Measurements from ENCODE around the gene GLTP. TPM values are rescaled to one million over a fixed set of nuclear protein-coding genes. Genes with fewer than 3 reads are reported as not detected.

The GLTP gene
- total RNA-seq, 4 donors from 2014 or later = 18.3 to 34.0 (median 22.4) TPM

GRCh38 chr12:109827566-109828550 is 52.5 kb downstream of the GLTP start:
- peaks cover 9 to 18% (median 12%) of the 10 kb centered on the region in 3 donors for H3K27me3 ChIP-seq
- no peaks in the 10 kb centered on the region for H3K36me3 ChIP-seq
- H3K27ac ChIP-seq = no peak overlapping the region
- intact Hi-C loops (cut with DNase I; ENCODE audit: low total_unique reads) (no loop called here), in situ Hi-C loops (cut with MboI; ENCODE audit: low sequenced_read_pairs in 4 of 4) (no loop called here)
- DNase-seq = peak; percentile 38 to 45
- no peaks in the 10 kb centered on the region for H3K9me3 ChIP-seq
- TF ChIP-seq POLR2A (IDR thresholded peaks at IDR 0.05) (no peak), CTCF (IDR thresholded peaks at IDR 0.05 in 4 of 5, conservative IDR thresholded peaks at IDR 0.05 in 1 of 5) (no peak)
- H3K4me1 ChIP-seq = peaks cover 0 to 3% of the 10 kb centered on the region in 2 donors
- no peak overlapping the region for H3K4me3 ChIP-seq
- ATAC-seq = peak in 1 of 2 donors; percentile 30

- no peak for DNase-seq
- Histone ChIP-seq H3K36me3 (no peaks in the 10 kb centered on the region), H3K27ac (no peak overlapping the region), H3K4me3 (no peak overlapping the region), H3K27me3 (peaks cover 3 to 10% (median 4%) of the 10 kb centered on the region in 3 donors), H3K9me3 (no peaks in the 10 kb centered on the region), H3K4me1 (peaks cover 0 to 6% of the 10 kb centered on the region in 2 donors)
- intact Hi-C loops (cut with DNase I; ENCODE audit: low total_unique reads) = no loop called here
- TF ChIP-seq CTCF (IDR thresholded peaks at IDR 0.05 in 4 of 5, conservative IDR thresholded peaks at IDR 0.05 in 1 of 5) (no peak), POLR2A (IDR thresholded peaks at IDR 0.05) (no peak)
- in situ Hi-C loops (cut with MboI; ENCODE audit: low sequenced_read_pairs in 4 of 4) = no loop called here
- no peak for ATAC-seq
Measured at GRCh38 chr12:109827080-109827479, 53.3 kb downstream of the GLTP start.

DNA sequence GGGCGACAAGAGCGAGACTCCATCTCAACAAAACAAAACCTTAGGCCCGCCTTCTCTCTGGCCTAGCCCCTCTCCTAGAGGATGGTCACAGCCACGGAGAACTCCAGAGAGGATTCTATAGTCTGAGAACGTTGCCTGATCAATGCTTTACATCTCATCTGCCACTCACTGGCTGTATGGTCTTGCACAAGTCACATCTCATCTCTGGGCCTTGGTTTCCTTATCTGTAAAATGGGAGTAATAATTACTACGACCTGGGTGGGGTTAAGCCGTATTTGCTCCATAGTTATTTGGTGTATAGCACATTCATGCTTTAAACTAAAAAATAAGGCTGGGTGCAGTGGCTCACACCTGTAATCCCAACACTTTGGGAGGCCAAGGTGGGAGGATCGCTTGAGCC is 55.6 kb downstream of the GLTP start:
- no peak overlapping the region for H3K4me3 ChIP-seq
- no peak for ATAC-seq
- H3K36me3 ChIP-seq = no peaks in the 10 kb centered on the region
- H3K27ac ChIP-seq = no peak overlapping the region
- no peak for DNase-seq
- H3K4me1 ChIP-seq = peaks cover 0 to 6% of the 10 kb centered on the region in 2 donors
- H3K27me3 ChIP-seq = no peaks in the 10 kb centered on the region
- intact Hi-C loops (cut with DNase I; ENCODE audit: low total_unique reads) (no loop called here), in situ Hi-C loops (cut with MboI; ENCODE audit: low sequenced_read_pairs in 4 of 4) (no loop called here)
- TF ChIP-seq CTCF (IDR thresholded peaks at IDR 0.05 in 4 of 5, conservative IDR thresholded peaks at IDR 0.05 in 1 of 5) (no peak), POLR2A (IDR thresholded peaks at IDR 0.05) (no peak)
- no peaks in the 10 kb centered on the region for H3K9me3 ChIP-seq

DNA sequence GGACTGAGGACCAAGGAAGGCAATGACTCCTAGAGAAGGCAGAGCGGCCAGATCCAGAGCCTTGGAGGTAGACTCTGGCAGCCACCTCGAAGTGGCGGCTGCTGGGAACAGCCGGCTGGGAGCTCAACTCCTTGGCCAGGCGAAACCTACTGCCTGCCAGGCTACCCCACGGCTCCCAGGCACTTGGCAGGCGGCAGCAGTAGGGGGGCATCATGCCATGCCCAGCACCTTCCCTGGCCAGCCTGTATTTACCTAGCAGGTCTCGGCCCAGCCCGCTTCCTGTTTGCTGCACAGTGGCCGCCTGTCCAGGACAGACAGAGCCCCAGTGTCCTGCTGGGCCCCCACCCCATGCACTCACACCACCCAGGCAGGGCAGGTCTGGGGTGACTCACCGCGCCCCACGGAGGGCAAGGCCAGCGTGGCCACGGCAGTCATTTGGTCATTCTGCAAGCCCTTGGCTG is 57.4 kb downstream of the GLTP start:
- TF ChIP-seq POLR2A (IDR thresholded peaks at IDR 0.05) (no peak), CTCF (IDR thresholded peaks at IDR 0.05 in 4 of 5, conservative IDR thresholded peaks at IDR 0.05 in 1 of 5) (no peak)
- ATAC-seq = peak in 1 of 2 donors; percentile 14
- in situ Hi-C loops (cut with MboI; ENCODE audit: low sequenced_read_pairs in 4 of 4) = no loop called here

More for the DNA sequence above, 57.4 kb downstream of the GLTP start:
- Histone ChIP-seq H3K27ac (no peak overlapping the region), H3K4me3 (no peak overlapping the region), H3K9me3 (no peaks in the 10 kb centered on the region), H3K36me3 (no peaks in the 10 kb centered on the region), H3K27me3 (peaks cover 0 to 6% (median 0%) of the 10 kb centered on the region in 3 donors), H3K4me1 (peaks cover 0 to 6% of the 10 kb centered on the region in 2 donors)
- intact Hi-C loops (cut with DNase I; ENCODE audit: low total_unique reads) = no loop called here
- DNase-seq = no peak
